Heart right ventricle (tissue), 16 donors: ENCODE measurements around the gene RBCK1. TPM values are rescaled to one million over a fixed set of nuclear protein-coding genes. Genes with fewer than 3 reads are reported as not detected.

Experiments used
- ATAC-seq, 8 donors: fragments of 200-7000 bp; cut with Tn5 transposase; one replicate each; pipeline ENCODE4 v1.9.1; 2020; ENCODE audit warnings: mild to moderate bottlenecking in 8 of 8, moderate library complexity in 8 of 8, moderate number of reproducible peaks in 1 of 8
- DNase-seq, 2 donors: peaks; one replicate each; pipeline ENCODE4 v3.0.0-alpha.2; 2020
- H3K27ac ChIP-seq, 10 donors: fragments of 200-600 bp; sonication (generic) in 2 of 10; one replicate each; pipeline versions ENCODE4 v1.5.0 to v1.8.0; 2020 to 2022; ENCODE audit warnings: mild to moderate bottlenecking in 3 of 10
- H3K27me3 ChIP-seq, 7 donors: fragments of 200-600 bp; one replicate each; pipeline ENCODE4 v1.8.0; 2021 to 2022; ENCODE audit warnings: mild to moderate bottlenecking in 2 of 7
- H3K36me3 ChIP-seq, 9 donors: fragments of 200-600 bp; sonication (generic) in 1 of 9; one replicate each; pipeline versions ENCODE4 v1.5.0 to v1.8.0; 2020 to 2022; ENCODE audit warnings: mild to moderate bottlenecking in 2 of 9
- H3K4me1 ChIP-seq, 9 donors: fragments of 200-600 bp; sonication (generic) in 1 of 9; one replicate each; pipeline versions ENCODE4 v1.5.0 to v1.8.0; 2020 to 2022; ENCODE audit warnings: mild to moderate bottlenecking in 4 of 9
- H3K4me3 ChIP-seq, 10 donors: fragments of 200-600 bp; sonication (generic) in 2 of 10; one replicate each; pipeline versions ENCODE4 v1.5.0 to v1.8.0; 2020 to 2022; ENCODE audit warnings: mild to moderate bottlenecking in 7 of 10, moderate library complexity in 2 of 10
- H3K9me3 ChIP-seq, 11 donors: fragments of 200-600 bp in 10 of 11; sonication (generic) in 2 of 11; one replicate each; pipeline versions ENCODE4 v1.5.0 to v1.8.0; 2013 to 2022; ENCODE audit warnings: mild to moderate bottlenecking in 2 of 11, control low read depth in 1 of 11, moderate library complexity in 1 of 11
- CTCF ChIP-seq, 9 donors: fragments of 200-600 bp; sonication (generic) in 2 of 9; IDR thresholded peaks; one replicate each; pipeline versions ENCODE4 v1.5.0 to v1.8.0; 2021 to 2022; ENCODE audit warnings: antibody characterized with exemption in 9 of 9, mild to moderate bottlenecking in 5 of 9, moderate library complexity in 1 of 9
- WGBS, 2 donors: extraction: QIAGEN DNeasy Blood & Tissue Kit; methylation state at CpG; one replicate each; pipeline ENCODE4 v1.1.7; 2013; ENCODE audit warnings: inconsistent platforms in 1 of 2; 5-methylcytosine and 5-hydroxymethylcytosine counted together
- intact Hi-C, 10 donors: fragments of 100-400 bp; cut with DNase I; formaldehyde crosslinking; loops; one replicate each; pipeline versions ENCODE4 v1.11.1 to v1.14.2; 2022
- polyA plus RNA-seq, 2 donors: library from polyadenylated mRNA; stranded (reverse); fragments of 200-250 nt; gene quantifications; one replicate each; pipeline ENCODE4 v1.2.3, GENCODE V29; 2013
- total RNA-seq, 10 donors: library from RNA; stranded (reverse); fragmentation: NEBNext Ultra II Directional in 3 of 10; extraction: Animal tissue kit (Norgen Biotek cat#: 25700) in 3 of 10; gene quantifications; one replicate each; pipeline versions ENCODE4 v1.2.1 to v1.2.4, GENCODE V29; 2021 to 2023
- donor health status: Arrhythmogenic right ventricular cardiomyopathy.
- donor health status: ischemic (EF 13 %, LVEDD 7.1; RV severe dilation, severe dysfunction).
- donor health status: healthy with polysubstance abuse.
- donor health status: DM: no; HTN: yes; CAD: no.
- donor health status: DM: no; HTN: no; CAD: no.
- donor health status: ischemic (EF 25% LVEDD 6.9; RV normal size, moderate dysfunction).
- donor health status: ischemic (EF 25% LVEDD 5.7; RV mildly dilated, moderate dysfunction).
- donor health status: healthy.
- donor health status: DM: yes; HTN: yes; CAD: no.
- donor health status: Ischemic cardiomyopathy.
- donor health status: ischemic (EF 35%, LVEDD 5.7; RV mildly dilated, moderate dysfunction).
- donor health status: nonischemic (EF 11% LVEDD 7.7; RV severe dilation, severe dysfunction).
- donor health status: DM: yes; HTN: yes; CAD: no.
- donor health status: PGD.
- donor health status: ischemic (EF 29% LVEDD 5.4; RV normal size, mild dysfunction).
- donor health status: nonischemic (EF 23%, LVEDD 6.1; RV moderate dilation, normal function).

The RBCK1 gene
- total and polyA plus RNA-seq, 12 donors, result 32.0 to 86.8 (median 44.0) TPM

- DNase-seq (no peak), ATAC-seq (no peak)
- Histone ChIP-seq H3K4me3 (no peak overlapping the region), H3K4me1 (no peaks in the 10 kb centered on the region), H3K27me3 (no peaks in the 10 kb centered on the region), H3K36me3 (peaks cover 0 to 30% (median 0%) of the 10 kb centered on the region in 9 donors), H3K27ac (no peak overlapping the region), H3K9me3 (no peaks in the 10 kb centered on the region)
- intact Hi-C loops, result loop anchor here in 4 of 10 donors (10.0 kb wide), 3 partner anchors 45 to 75 kb away; partner anchors contain the start of gene TBC1D20 (in 1 of the 4)
- 59 to 70% methylated on average over 2 of the region's 2 CpGs for WGBS, 2 donors
- TF ChIP-seq CTCF (IDR thresholded peaks at IDR 0.05), result no peak
Observed at GRCh38 chr20:400128-400453, 8.0 kb upstream of the RBCK1 start.

GRCh38 chr20:400454-401275 is 7.4 kb upstream of the RBCK1 start:
- no peak for ATAC-seq
- H3K9me3 ChIP-seq, result no peaks in the 10 kb centered on the region
- intact Hi-C loops, result loop anchor here in 4 of 10 donors (10.0 kb wide), 3 partner anchors 46 to 74 kb away; partner anchors contain the start of gene TBC1D20 (in 1 of the 4)

GRCh38 chr20:401682-402495 is 6.2 kb upstream of the RBCK1 start:
- 80 to 89% methylated on average over 9 of the region's 9 CpGs for WGBS, 2 donors
- Histone ChIP-seq H3K27me3 (no peaks in the 10 kb centered on the region), H3K4me3 (no peak overlapping the region), H3K9me3 (no peaks in the 10 kb centered on the region), H3K27ac (no peak overlapping the region), H3K36me3 (peaks cover 0 to 12% (median 0%) of the 10 kb centered on the region in 9 donors), H3K4me1 (peaks cover 0 to 2% (median 0%) of the 10 kb centered on the region in 9 donors)
- intact Hi-C loops, result loop anchor here in 4 of 10 donors (10.0 kb wide), 3 partner anchors 47 to 73 kb away; partner anchors contain the start of gene TBC1D20 (in 1 of the 4)
- TF ChIP-seq CTCF (IDR thresholded peaks at IDR 0.05), result no peak
- ATAC-seq, result no peak
- DNase-seq, result no peak

More at GRCh38 chr20:400454-401275, 7.4 kb upstream of the RBCK1 start:
- no peak overlapping the region for H3K4me3 ChIP-seq
- WGBS, 2 donors, result 71 to 79% methylated on average over 5 of the region's 5 CpGs
- DNase-seq, result no peak
- H3K36me3 ChIP-seq, result peaks cover 0 to 24% (median 0%) of the 10 kb centered on the region in 9 donors
- no peak for TF ChIP-seq CTCF (IDR thresholded peaks at IDR 0.05)
- no peaks in the 10 kb centered on the region for H3K27me3 ChIP-seq
- H3K27ac ChIP-seq, result no peak overlapping the region
- H3K4me1 ChIP-seq, result no peaks in the 10 kb centered on the region

GRCh38 chr20:402496-402885 is 5.6 kb upstream of the RBCK1 start:
- DNase-seq (no peak), ATAC-seq (no peak)
- Histone ChIP-seq H3K36me3 (peaks cover 0 to 6% (median 0%) of the 10 kb centered on the region in 9 donors), H3K4me1 (peaks cover 0 to 8% (median 0%) of the 10 kb centered on the region in 9 donors), H3K27me3 (no peaks in the 10 kb centered on the region), H3K27ac (no peak overlapping the region), H3K4me3 (no peak overlapping the region), H3K9me3 (no peaks in the 10 kb centered on the region)
- WGBS, 2 donors, result 88 to 94% methylated on average over 2 of the region's 2 CpGs
- intact Hi-C loops, result loop anchor here in 4 of 10 donors (10.0 kb wide), 3 partner anchors 48 to 72 kb away; partner anchors contain the start of gene TBC1D20 (in 1 of the 4)
- no peak for TF ChIP-seq CTCF (IDR thresholded peaks at IDR 0.05)
